ENCODE data around the gene LDLRAD4.

Gene LDLRAD4

DNA sequence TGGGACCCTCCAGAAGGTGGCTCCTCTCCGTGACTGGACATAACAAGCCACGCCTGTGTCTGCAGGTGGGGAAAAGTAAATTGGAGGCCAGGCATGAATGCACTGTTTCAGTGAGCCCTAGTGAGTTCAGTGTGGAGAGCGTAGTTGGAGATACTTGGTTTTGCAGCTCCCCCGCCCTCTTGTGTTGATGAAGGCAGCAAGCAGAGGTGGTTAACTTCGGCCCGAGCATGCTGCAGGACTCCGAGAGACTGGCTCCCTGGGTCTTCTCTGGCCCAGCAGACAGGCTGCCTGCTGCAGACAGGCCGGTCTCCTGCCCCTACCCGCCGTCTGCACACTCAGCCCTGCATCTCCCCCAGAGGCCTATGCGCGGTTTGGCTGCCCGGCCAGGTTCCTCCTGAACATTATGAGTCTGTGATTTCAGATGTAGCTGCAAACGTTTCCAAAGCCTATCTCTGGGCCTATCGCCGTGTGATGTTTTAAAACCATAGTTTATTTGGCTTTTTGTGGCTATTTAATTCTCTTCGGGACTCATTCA lies 102.4 kb downstream of the LDLRAD4 start:
- no peak overlapping the region for H3K27ac ChIP-seq
- TF ChIP-seq, protein P1, sequence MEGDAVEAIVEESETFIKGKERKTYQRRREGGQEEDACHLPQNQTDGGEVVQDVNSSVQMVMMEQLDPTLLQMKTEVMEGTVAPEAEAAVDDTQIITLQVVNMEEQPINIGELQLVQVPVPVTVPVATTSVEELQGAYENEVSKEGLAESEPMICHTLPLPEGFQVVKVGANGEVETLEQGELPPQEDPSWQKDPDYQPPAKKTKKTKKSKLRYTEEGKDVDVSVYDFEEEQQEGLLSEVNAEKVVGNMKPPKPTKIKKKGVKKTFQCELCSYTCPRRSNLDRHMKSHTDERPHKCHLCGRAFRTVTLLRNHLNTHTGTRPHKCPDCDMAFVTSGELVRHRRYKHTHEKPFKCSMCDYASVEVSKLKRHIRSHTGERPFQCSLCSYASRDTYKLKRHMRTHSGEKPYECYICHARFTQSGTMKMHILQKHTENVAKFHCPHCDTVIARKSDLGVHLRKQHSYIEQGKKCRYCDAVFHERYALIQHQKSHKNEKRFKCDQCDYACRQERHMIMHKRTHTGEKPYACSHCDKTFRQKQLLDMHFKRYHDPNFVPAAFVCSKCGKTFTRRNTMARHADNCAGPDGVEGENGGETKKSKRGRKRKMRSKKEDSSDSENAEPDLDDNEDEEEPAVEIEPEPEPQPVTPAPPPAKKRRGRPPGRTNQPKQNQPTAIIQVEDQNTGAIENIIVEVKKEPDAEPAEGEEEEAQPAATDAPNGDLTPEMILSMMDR (conservative IDR thresholded peaks at IDR 0.05) = no peak
- no peak for TF ChIP-seq ZFX (IDR thresholded peaks at IDR 0.05)

DNA sequence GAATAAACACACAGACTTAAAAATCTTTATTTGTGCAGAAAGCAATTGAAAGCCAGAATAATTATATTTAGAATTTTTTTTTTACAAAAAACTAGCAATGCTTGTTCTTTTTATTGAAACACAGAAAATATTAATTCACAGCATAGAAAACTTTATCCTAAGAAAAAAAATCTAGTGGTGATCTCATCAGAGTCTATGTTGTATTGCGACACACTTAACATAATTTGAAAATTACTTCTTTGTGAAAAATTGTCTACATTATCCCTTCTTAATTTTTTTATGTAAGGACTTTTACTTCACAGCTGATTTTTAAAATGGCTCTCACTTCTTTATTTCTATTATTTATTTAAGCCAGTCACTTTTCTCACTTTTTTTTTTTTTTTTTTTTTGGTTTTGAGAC lies 103.4 kb downstream of the LDLRAD4 start:
- no peak overlapping the region for H3K27ac ChIP-seq
- TF ChIP-seq, protein P1 (conservative IDR thresholded peaks at IDR 0.05) = no peak
- TF ChIP-seq ZFX (IDR thresholded peaks at IDR 0.05) = no peak

DNA sequence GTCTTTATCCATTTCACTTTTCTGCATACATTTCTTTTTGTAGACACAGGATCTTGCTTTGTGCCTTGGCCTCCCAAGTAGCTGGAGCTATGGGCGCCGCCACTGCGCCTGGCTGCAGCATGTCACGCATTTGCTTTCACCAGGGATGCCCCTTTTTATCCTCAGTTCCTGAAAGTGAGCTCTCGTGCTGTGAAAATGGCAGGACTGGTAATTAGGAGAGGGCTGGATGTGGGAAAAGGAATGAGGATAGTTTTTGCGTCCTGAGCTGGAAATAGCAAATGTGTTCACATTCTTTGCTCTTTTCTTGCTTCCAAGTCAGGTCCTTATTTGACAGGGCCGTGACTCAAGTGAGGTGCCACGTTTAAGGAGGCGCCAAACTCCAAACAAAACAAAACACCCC lies 104.6 kb downstream of the LDLRAD4 start:
- TF ChIP-seq, protein P1 (conservative IDR thresholded peaks at IDR 0.05) = no peak
- no peak for TF ChIP-seq ZFX (IDR thresholded peaks at IDR 0.05)

DNA sequence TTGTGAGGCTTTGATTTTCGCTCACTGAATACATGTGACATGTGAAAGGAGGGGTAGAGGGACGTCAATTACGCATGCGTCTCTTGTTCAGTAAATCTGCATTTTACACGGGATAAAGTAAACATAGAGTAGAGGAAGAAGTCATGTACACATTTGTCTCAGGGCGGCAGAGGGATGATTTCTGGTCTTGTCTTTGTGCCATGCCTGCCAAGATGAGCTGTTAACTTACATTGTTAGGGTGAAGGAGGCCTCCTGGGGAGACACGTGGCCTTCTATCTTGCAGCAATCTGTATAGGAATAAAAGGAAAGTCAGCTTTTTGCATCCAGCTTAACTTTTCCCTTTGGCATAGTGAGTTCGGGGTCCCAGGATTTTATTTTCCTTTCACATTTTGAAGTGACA lies 106.3 kb downstream of the LDLRAD4 start:
- no peak overlapping the region for H3K27ac ChIP-seq
- no peak for TF ChIP-seq ZFX (IDR thresholded peaks at IDR 0.05)
- TF ChIP-seq, protein P1 (conservative IDR thresholded peaks at IDR 0.05) = no peak

More for the DNA sequence above, 104.6 kb downstream of the LDLRAD4 start:
- H3K27ac ChIP-seq = no peak overlapping the region

DNA sequence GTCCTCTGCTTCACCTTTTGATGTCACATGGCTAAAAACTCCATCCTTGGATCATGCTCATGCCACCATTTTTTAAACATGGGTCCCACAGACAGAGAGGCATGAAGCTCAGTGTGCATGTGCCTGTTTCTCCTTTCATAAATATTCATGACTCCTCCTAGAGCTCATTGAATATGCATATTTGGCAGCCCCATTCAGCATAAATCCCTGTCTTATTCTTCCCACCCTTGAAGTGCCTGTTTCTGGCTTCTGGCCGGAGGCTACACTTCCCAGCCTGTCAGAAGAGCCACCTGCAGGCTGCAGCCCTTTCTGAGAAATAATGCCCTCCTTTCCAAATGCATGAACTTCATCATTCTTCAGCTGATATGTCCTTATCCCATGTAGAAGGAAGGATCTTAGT lies 109.7 kb downstream of the LDLRAD4 start:
- TF ChIP-seq, protein P1 (conservative IDR thresholded peaks at IDR 0.05) = no peak
- no peak for TF ChIP-seq ZFX (IDR thresholded peaks at IDR 0.05)
- no peak overlapping the region for H3K27ac ChIP-seq

DNA sequence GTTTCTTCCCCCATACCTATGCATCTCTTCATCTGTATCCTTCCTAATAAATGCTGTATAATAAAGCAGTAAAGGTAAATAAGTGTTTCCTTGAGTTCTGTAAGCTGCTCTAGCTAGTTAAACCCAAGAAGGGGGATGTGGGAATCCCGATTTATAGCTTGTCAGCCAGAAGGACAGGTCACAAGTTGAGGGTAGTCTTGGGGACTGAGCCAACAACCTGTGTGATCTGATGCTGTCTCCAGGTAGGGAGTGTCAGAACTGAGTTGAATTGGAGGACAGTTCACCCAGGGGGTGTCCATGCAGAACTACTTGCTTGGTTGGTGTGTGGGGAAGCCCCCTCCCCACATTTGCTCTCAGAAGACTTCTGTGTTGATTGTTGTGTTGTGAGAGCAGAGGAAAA lies 112.4 kb downstream of the LDLRAD4 start:
- H3K27ac ChIP-seq = no peak overlapping the region
- no peak for TF ChIP-seq ZFX (IDR thresholded peaks at IDR 0.05)
- TF ChIP-seq, protein P1 (conservative IDR thresholded peaks at IDR 0.05) = no peak

DNA sequence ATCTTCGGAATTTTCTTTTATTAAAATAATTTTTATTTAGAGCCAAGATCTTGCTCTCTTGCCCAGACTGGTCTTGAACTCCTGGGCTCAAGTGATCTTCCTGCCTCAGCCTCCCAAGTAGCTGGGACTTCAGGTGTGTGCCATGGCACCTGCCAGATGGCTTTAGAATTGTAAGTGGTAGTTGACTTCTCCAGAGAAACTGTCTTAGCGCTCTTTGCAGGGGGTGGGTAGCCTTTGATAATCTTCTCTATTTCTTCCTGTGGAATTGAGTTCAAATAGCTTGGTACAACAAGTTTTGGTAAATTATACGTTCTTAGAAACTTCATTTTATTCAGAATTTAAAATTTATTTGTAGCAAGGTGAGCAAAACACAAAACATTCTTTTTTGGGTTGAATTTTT lies 113.3 kb downstream of the LDLRAD4 start:
- no peak overlapping the region for H3K27ac ChIP-seq
- TF ChIP-seq, protein P1 (conservative IDR thresholded peaks at IDR 0.05) = no peak
